NOMO-1 treated with dmso at 0.1 percent for 144 hours (cell line): ENCODE results near the gene EIF4B.
A peak's percentile ranks its signal among the peaks of the same experiment; 100 is the strongest.

Source experiments
- DNase-seq: peaks from one replicate; lab custom pipeline; 2025; ENCODE audit not compliant: unreplicated experiment; lab: John Stamatoyannopoulos, UW

EIF4B gene

GRCh38 chr12:53045696-53046045 is 39.4 kb downstream of the EIF4B start:
- DNase-seq: no peak

GRCh38 chr12:53046655-53047220 is 40.5 kb downstream of the EIF4B start:
- peak; percentile 59 for DNase-seq

GRCh38 chr12:53047221-53048032 is 41.2 kb downstream of the EIF4B start:
- peak; percentile 25 for DNase-seq

GRCh38 chr12:53048033-53048779 is 42.0 kb downstream of the EIF4B start:
- DNase-seq: no peak

- no peak for DNase-seq
Measured at GRCh38 chr12:53048780-53049401, 42.6 kb downstream of the EIF4B start.

GRCh38 chr12:53049571-53050318 is 43.5 kb downstream of the EIF4B start, which contains the start of gene TNS2:
Gene TNS2 (plus strand): TSS chr12:53050065. CDS start chr12:53050186, 121 bp downstream.
- DNase-seq: no peak

GRCh38 chr12:53050426-53051057 is 44.3 kb downstream of the EIF4B start:
- DNase-seq: no peak

GRCh38 chr12:53051058-53051880 is 45.0 kb downstream of the EIF4B start:
- DNase-seq: no peak

- DNase-seq: no peak
Measured at GRCh38 chr12:53051881-53052412, 45.7 kb downstream of the EIF4B start.

- DNase-seq: no peak
Measured at GRCh38 chr12:53052419-53053217, 46.4 kb downstream of the EIF4B start.

- no peak for DNase-seq
Measured at GRCh38 chr12:53053218-53054111, 47.2 kb downstream of the EIF4B start.

GRCh38 chr12:53054112-53054878 is 48.0 kb downstream of the EIF4B start:
- peak; percentile 88 for DNase-seq

- DNase-seq: no peak
Measured at GRCh38 chr12:53055471-53056266, 49.4 kb downstream of the EIF4B start.

GRCh38 chr12:53056296-53056695 is 50.0 kb downstream of the EIF4B start:
- DNase-seq: no peak

GRCh38 chr12:53056901-53057300 is 50.6 kb downstream of the EIF4B start:
- no peak for DNase-seq
